Hematopoietic multipotent progenitor cell treated with erythropoietin and hydrocortisone succinate and interleukin-3 and kit ligand, for 4 days (in vitro differentiated cells): ENCODE data around the gene TECPR1.

Experiments used
- DNase-seq: peaks from one replicate; pipeline ENCODE4 v3.0.0-alpha.2; 2015

Gene TECPR1

DNA sequence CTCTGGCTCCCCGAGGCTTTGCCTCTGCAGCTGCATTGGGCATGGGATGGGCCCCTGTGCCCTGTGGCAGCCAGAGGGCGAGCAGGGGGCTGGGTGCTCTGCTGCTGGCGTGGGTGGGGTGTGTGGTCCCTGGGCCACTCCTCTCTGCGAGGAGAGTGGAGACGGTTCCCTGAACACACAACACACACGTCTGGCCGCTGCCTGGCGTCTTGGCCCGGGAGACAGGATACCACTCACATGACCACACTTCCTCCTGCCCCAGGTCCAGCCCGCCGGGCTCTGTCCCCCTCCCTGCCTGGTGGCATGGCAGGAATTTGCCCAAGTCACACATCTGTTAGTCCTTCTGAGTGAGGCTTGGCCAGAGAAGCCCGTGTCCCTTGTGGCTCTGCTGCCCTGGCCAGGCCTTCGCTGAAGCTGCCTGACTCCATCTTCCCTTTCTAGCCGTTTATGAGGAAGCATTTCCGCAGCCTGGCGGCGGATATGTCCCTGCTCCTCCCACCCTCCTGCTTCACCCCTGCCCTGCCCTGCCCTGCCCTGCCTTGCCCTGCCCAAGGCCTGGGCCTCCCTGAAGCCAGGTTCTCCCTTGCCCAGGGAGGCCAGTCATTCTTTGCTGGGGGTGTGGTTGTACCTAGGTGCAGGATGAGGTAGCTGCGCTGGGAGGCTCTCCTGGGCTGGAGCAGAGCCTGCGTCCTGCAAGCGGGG is 32.5 kb upstream of the TECPR1 start:
- peak; percentile 71 for DNase-seq

DNA sequence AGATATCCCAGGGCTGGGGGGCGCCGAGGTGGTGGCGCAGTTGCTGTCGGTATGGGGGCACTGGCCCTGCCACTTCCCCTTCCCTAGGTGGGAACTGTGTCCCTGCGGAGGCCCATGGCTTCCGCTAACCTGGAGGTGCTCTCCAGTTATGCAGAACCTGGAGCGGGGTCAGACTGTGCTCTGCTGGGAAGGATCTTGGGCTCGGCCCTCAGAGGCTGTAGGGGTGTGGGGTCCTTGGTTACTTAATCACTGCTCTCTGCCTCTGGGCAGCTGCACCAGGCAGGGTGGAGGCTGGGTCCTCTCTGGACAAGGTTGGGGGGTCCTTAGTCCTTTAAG is 31.8 kb upstream of the TECPR1 start:
- no peak for DNase-seq

DNA sequence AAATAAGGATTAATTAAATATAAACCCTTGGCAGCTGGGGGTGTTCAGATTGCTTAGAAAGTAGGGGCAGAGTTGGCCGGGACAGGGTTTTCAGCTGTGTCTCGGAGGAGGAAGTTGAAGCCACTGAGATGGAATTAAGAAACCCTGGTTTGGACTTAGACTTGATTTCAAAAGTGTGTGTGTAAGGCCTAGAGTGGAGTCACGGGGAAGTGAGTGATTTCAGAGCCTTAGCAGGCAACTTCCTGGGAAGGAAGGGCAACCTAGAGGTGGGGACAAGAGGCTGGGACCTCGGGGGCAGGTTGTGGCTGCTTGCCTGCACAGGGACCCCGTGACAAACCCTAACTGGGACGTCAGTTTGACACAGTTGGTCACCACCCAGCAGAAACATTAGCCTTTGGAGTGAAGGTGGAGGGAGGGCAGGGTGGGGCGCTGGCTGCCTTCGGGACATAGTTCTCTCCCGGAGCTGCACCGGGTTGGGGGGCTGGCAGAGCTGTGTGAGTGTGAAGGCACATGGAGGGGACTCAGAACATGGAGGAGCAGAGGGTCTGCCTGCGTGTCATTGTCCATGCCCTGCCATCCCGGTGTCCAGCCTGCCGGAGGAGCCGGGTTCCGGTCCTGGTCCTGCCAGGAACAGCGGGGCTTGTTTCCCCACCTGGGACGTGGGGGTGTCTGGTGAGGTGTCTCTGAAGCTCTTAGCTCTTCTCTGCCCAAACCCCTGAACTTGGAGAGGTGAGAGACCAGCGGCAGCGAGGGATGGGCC is 31.3 kb upstream of the TECPR1 start:
- peak; percentile 72 for DNase-seq

GRCh38 chr7:98282703-98283102 is 30.7 kb upstream of the TECPR1 start:
- DNase-seq = no peak

DNA sequence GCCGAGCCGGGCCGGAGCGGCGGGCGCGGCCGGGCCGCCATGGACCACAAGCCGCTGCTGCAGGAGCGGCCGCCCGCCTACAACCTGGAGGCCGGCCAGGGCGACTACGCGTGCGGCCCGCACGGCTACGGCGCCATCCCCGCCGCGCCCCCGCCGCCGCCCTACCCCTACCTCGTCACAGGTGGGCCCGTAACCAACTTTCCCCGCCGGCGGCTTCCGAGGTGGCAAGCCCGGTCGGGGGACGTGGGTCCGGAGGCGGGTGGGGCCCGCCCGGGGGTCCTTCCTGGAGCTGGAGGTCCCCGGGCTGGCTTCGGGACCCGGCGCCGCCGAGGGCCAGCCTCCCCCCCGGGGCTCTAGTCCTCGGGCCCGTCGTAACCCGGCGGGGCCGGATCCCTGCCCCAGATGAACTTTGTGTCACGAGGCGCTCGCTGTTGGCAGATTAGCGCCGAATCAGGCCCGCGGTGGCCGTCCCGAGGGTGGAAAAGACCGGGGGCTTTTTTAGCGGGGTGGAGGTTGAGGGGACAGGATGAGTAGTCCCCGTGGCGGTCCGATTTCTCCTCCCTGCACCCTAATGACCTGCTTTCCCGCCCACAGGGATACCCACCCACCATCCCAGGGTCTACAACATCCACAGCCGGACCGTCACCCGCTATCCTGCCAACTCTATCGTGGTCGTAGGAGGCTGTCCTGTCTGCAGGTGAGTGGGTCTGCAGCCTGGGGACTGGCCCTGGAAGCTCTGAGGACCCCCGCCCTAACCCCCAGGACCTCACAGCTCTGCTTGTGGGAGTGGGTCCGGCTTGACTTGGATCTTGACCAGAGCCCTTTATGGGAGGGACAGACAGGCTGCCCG is 29.9 kb upstream of the TECPR1 start:
- peak; percentile 55 for DNase-seq

DNA sequence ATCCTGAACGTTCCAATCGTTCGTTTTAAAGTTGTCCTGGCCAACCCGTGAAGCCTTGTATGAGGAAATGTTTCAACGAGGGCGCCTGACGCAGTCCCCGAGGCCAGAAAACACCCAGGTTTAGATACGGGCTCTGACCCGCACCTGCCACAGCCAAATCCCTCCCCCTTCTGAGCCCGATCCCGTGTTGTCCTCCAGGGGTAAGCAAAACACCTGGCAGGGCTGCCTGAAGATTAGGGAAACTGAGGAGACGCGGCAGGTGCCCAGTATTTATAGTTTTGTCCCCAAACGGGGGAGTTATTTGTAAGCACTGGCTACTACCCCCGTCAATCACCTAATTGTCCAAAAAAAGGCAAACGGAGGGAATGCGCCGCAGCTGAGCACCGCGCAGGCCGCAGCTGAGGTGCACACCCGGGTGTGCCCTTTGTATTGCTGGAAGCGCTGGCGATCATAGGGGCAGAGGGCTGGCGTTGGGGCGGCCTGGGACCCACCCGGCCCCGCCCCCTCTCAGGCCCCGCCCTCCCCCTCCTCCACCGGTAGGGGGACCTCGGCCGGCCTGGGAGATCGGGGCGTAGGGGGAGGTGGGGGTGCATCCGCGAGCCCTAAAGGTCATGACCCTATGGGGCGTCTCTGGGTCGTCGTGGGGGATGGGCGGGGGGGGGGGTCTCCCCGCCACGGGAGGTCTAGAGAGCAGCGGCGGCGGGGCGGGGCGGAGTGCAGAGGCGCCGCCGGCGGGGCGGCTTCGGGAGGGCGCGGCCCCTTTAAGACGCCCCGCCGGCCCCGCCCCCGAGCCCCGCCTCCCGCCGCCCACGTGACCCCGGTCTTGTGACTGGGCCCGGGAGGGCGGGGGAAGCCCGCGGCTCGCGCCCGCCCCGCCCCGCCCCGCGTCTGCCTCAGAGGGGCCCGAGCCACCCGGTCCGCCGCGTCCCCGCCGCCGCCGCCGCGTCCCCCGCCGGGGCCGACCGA is 29.0 kb upstream of the TECPR1 start, which contains the start of gene BRI3:
BRI3 (plus strand) TSS at position 896 of the 966 bp plus-strand sequence. CDS start 110 bp downstream, outside the sequence.
- DNase-seq = peak; percentile 96

- no peak for DNase-seq
These were observed 28.3 kb upstream of the TECPR1 start for GRCh38 chr7:98280296-98280695.

- DNase-seq = no peak
These were observed 26.9 kb upstream of the TECPR1 start for GRCh38 chr7:98278936-98279335.

DNA sequence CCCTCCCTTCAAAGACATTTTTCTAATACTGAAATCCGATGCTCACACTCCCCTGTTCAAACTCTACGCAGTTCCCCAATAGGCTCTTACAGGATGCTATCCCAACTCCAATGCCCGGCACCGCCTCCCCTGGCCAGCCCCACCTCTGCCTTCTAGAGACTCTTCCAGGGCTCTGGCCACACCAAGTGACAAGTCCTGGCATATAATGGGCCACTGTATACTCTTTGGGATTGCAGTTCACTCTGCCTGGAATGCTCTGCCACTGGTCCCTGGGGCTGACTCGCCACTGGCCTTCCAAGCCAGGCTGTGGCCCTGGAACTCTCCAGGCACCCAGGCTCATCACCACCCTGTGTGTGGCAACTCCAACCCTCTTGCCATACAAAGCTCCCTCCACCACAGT is 26.4 kb upstream of the TECPR1 start:
- DNase-seq = no peak

DNA sequence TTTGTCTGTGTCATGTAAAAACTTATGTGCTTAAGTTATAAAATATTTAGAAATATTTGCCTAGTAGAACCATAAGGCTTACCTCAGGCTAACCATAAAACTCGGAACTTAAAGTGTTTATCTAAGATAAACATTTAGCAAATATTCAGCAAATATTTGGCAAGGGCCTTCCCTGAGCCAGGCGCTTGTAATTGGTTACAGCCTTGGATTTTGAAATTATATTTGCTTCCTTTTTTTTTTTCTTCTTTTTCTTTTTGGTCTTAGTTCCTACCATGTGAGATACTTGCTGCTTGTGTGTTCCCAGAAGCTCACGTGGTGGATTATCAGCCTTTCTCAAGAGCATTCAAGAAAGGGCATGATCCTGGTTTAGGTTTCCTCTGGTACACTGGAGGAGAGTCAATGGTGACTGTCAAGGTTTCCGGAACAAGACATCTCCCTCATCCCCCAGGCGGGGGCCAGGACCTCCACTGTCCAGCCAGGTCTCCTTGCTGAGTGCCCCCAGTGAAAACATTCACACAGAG is 24.3 kb upstream of the TECPR1 start:
- DNase-seq = peak; percentile 40

GRCh38 chr7:98267303-98267702 is 15.3 kb upstream of the TECPR1 start:
- DNase-seq = no peak

DNA sequence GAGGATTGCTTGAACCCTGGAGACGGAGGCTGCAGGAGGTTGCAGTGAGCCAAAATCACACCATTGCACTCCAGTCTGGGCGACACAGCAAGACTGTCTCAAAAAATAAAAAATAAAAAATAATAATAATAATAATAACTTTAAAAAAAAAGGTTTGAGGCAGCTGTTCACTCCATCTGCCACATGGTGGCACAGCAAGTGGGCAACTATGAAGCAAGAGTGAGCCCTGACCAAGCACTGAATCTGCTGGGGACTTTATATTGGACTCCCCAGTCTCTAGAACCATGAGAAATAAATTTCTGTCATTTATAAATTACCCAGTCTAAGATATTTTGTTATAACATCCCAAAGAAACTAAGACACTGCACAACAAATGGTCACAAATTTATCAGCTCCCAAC is 14.8 kb upstream of the TECPR1 start:
- DNase-seq = peak; percentile 50

DNA sequence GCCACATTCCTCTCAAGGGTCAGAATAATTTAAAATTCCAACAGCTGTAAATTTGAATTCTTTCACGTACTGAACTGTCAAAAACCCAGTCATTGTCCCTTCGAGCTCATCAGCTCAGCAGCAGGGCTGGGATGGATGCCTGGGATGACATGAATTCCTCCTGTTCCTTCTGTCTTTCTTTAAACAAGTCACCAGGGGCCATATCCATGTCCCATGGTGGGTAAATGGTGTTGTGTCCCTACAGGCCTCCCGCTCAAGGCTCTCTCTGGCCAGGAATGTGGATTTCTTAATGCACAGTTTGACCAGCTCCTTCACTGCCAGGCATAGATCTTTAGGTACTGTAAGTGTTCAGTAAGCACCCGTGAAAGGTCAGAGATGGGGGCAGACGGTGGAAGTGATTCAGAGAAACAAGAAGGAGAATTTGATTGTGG is 13.8 kb upstream of the TECPR1 start:
- DNase-seq = no peak

DNA sequence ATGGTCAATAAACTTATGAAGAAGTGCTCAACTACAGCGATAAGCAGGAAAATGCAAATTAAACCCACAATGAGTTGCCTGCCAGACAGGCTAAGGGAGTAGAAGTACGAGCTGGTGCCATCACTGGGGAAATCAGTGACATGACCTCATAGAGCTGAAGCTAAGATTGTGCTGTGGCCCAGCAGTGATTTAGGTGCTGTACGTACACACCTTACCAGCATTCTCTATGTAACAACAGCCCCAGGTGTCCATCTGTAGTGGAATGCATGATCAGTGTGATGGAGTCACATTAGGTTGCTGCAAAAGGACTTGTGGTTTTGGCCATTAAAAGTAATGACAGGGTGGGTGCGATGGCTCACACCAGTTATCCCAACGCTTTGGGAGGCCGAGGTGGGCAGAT is 5.7 kb upstream of the TECPR1 start:
- DNase-seq = no peak

DNA sequence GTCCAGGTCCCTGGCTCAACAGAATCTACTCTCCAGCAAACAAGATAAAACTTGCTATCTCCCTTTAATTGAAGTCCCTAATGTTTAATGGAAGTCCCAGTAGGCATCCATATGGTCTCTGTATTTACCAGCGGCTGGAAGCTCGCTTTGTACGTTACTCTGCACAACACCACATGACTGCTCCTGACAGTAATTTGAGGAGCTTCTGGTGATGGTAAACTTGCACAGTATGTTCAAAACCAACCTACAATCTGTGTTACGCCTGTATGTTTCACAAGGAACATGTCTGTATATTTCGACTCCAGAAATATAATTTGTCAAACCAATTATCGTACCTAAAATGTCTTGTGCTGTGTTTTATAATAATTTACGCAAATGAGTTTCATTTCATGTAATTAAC is 4.4 kb upstream of the TECPR1 start:
- DNase-seq = no peak

DNA sequence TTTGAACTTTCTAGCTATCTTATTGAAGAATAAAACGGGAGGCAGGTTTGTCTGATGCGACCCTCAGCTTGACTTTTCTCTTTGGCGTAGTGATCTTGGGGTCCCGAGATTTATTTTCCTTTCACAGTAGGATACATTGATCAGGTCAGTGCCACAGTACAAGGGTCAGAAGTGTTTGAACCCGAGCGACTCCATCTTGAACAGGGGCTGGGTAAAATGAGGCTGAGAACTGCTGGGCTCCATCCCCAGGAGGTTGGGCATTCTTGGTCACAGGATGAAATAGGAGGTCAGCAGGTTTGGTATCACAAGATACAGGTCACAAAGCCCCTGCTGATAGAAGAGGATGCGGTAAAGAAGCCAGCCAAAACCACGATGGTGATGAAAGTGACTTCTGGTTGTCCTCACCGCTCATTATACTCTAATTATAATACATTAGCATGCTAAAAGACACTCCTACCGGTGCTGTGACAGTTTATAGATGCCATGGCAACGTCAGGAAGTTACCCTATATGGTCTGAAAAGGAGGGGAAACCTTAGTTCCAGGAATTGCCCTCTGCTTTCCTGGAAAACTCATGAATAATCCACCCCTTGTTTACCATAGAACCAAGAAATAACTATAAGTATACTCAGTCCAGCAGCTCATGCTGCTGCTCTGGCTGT is 3.0 kb upstream of the TECPR1 start:
- DNase-seq = peak; percentile 69

DNA sequence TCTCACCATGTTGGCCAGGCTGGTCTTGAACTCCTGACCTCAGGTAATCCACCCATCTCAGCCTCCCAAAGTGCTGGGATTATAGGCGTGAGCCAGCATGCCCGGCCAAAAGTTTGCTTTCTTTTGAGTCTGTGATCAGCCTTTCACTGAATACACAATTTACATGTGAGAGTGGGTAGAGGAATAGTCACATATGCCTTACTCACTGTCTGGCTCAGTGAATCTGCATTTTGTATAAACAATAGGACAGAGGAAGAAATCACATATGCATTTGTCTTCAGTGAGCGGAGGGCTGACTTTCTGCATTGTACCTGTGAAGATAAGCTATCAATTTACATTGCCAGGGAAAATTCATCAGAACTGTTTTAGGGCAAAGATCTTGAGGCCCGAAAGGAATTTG is 2.5 kb upstream of the TECPR1 start:
- DNase-seq = no peak

DNA sequence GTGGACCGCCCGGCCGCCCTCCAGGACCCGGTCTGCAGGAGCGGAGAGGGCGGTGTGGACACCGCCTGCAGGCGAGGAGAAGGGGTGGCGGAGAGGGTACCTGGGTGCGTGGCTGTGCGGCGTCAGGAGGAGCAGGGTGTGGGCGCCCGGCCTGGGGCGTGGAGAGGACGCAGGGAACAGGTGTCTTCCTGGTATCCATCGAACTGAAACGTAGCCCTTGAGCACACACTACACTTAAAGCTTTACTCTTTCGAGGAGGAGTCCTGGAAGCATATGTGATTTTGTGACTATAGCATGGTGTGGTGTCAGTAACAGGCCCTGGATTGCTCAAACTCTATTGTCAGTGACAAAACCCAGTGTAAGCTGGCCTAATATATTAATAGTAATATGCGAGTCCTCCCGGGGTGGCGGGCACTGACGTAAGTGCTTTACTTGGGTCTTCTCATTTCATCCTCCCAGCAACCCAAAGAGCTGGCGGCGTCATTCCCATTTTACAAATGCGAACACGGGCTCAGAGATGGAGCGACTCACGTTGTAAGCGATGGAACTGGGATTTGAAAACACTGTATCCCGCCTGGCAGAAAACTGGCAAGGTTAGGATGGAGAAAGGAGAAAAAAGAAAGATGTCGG is 508 bp upstream of the TECPR1 start:
- DNase-seq = no peak

- DNase-seq = no peak
These were observed 816 bp downstream of the TECPR1 start for GRCh38 chr7:98251231-98251600.

- DNase-seq = peak; percentile 12
These were observed 1.2 kb downstream of the TECPR1 start for GRCh38 chr7:98250789-98251188.

- DNase-seq = no peak
These were observed 2.9 kb downstream of the TECPR1 start for GRCh38 chr7:98249106-98249505.
